Measurements from ENCODE around the gene CBLB.

DNA sequence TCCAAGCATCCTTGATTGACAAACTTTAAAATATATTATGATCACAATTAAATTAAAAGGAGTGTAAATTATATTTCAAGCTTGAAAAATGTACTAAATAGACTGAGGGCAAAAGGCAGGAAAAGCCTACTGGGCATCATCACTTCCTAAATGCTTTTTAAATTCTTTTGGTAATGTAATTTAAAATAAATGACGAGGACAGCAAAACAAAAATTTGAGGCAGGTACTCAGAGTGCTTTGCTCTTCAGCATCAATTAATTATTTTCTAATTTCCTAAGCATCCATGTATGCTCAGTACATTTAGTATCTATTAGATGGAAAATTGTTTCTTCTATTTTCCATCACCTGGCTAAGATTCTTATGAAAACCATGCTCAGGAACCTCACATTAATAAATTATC lies 5.2 kb downstream of the CBLB start:
- TF ChIP-seq, protein P1, sequence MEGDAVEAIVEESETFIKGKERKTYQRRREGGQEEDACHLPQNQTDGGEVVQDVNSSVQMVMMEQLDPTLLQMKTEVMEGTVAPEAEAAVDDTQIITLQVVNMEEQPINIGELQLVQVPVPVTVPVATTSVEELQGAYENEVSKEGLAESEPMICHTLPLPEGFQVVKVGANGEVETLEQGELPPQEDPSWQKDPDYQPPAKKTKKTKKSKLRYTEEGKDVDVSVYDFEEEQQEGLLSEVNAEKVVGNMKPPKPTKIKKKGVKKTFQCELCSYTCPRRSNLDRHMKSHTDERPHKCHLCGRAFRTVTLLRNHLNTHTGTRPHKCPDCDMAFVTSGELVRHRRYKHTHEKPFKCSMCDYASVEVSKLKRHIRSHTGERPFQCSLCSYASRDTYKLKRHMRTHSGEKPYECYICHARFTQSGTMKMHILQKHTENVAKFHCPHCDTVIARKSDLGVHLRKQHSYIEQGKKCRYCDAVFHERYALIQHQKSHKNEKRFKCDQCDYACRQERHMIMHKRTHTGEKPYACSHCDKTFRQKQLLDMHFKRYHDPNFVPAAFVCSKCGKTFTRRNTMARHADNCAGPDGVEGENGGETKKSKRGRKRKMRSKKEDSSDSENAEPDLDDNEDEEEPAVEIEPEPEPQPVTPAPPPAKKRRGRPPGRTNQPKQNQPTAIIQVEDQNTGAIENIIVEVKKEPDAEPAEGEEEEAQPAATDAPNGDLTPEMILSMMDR (conservative IDR thresholded peaks at IDR 0.05; ENCODE audit: low read depth, low read length) = no peak
- TF ChIP-seq EZH2phosphoT487 (IDR thresholded peaks at IDR 0.05; ENCODE audit: borderline replicate concordance, low read length) = no peak

Measured in PC-3 (cell line).